Nucleus accumbens (tissue), 56 donors: Measurements from ENCODE around the gene DNAH9.
"Not testable (repeated sequence)": the region's sequence is repeated elsewhere in the genome, so short reads cannot be mapped to it uniquely, and the experiment has no call there.

Experiments used
- DNase-seq, 56 donors: peaks; one replicate each; lab custom pipeline; 2025; lab: John Stamatoyannopoulos, UW

The DNAH9 gene

DNA sequence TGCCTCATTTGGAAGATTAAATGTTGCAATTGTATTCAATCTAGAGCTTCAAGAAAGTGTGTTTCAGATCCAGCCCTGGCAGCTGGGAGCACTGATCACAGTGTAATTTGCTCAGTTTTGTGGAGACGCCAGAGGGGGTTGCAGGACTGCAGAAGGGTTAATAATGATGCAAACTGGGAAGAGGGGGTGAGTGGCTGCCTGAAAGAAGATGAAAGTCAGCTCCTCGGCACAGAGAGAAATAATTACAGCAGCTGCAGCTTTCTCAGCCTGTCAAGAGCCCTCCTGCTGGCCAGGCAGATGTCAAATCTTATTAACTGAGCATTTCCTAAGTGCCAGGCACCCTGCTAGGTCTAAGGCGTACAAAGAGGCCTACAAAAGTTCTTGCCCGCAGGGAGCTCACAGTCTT, 301.3 kb downstream of the DNAH9 start:
- DNase-seq, result peak in 7 of 56 donors; percentile 10 to 40 (median 21)

GRCh38 chr17:11900041-11900476, 301.8 kb downstream of the DNAH9 start:
- DNase-seq, result no peak

- DNase-seq, result peak in 1 of 56 donors; percentile 13
Measured at GRCh38 chr17:11900655-11901054, 302.4 kb downstream of the DNAH9 start.

DNA sequence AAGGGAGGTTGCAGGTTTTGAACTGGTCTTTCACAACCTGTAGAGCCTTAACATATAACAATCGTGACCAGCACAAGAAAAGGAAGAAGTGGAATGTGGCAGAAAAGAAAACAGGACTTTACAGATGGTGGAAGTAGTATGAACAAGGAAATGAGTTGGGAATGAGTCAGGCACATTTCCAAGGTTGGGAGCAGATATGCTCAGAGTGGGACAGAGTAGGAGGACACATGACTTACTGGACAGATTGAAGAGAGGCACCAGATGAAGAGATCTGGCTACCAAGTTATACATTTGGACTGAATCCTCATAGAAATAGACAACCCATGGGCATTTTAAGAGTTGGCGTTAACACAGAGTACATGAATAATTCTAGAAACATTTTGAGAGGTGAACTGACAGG, 303.7 kb downstream of the DNAH9 start:
- DNase-seq, result no peak

DNA sequence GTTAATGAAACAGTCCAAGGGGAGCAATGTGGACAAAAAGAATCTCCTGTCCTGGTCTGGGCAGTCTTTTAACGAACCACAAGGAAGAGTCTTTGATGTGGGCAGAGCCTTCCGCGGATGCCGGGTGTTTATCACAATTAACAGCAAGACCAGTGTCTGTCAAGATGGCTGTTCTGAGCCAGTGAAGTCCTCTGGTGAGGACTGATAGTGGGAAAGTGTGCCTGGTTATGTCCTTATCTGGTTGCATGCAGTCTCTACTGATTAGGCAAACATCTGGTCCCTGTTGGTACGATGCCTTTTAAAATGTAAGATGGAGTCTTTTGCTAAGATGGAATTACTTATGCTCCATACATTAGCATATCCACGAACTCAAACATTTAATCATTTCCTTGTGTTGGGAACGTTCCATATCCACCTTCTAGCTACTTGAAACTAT, 310.5 kb downstream of the DNAH9 start:
- no peak for DNase-seq

- no peak for DNase-seq
Measured at GRCh38 chr17:11909348-11909747, 311.1 kb downstream of the DNAH9 start.

GRCh38 chr17:11916091-11916490, 317.8 kb downstream of the DNAH9 start:
- DNase-seq, result no peak

DNA sequence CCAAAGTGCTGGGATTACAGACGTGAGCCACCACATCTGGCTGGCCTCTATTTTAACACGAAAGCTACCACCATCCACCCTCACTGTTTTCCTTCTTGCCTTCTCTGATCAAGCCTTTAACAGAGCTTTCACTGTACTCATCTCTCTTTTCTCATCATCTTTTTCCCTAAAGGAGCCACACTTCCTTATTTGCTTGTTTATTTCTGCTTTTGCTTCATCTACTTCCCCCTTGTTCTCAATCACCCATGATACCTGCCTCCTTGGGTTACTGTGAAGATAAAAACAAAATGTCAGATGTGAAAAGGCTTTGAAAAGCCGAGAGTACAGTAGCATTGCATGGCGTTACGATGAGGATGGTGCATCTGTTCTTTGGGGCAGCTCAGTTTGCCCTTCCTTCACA, 319.1 kb downstream of the DNAH9 start:
- no peak for DNase-seq

DNA sequence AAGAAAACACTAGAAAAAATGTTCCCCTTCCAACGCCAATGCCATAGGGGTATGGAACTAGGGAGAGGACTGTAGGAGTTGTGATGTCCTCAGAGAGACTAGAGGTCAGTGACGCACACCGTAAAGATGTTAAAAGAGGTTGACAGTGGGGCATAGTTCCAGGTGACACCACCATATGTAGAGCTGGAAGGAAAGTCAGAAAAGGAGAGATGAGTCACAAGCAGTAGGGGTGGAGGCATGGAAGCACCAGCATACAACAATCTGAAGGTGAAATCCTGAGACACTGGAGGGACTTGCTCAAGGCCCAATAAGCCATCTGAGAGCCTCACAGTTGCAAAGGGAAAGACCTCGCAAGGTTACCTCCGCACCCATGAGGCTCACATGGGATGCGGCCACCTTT, 323.0 kb downstream of the DNAH9 start:
- no peak for DNase-seq

- no peak for DNase-seq
Measured at GRCh38 chr17:11922638-11923037, 324.4 kb downstream of the DNAH9 start.

- no peak for DNase-seq
Measured at GRCh38 chr17:11924076-11924475, 325.8 kb downstream of the DNAH9 start.

DNA sequence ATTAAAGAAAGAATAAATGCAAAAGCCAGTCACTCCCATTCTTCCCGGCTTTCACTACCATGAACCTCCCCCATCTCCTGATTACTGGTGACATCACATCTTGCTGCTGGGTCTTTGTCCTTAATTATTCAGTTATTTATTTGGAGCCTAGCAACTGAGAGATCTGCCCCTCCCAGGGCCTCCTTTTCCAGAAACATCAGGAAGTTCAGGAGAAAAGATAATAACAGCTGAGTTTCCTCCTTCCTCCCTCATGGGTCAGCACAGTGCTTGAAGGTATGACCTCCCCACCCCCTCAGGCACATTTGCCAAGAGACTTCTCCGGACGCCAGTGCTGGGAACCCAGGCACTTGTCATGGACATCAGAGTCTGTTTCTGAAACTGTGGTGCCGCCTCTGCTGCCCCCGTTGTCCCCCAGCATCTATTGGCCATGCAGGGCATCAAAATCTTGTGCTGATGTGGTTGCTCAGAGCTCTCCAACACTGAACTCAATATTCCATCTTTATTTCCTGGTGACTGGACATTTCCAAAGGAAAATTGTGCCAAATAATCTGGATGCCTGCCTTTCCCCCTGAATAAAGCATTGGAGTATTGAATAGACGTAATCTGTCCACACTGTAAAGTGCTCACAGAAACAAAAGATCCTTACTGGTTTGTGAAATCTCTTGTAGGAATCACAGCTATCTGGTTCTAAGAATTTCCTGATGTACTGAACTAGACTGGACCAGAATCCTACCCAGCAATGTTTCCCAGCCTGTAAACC, 327.2 kb downstream of the DNAH9 start:
- DNase-seq, result no peak

GRCh38 chr17:11928436-11928835, 330.2 kb downstream of the DNAH9 start:
- DNase-seq, result no peak

DNA sequence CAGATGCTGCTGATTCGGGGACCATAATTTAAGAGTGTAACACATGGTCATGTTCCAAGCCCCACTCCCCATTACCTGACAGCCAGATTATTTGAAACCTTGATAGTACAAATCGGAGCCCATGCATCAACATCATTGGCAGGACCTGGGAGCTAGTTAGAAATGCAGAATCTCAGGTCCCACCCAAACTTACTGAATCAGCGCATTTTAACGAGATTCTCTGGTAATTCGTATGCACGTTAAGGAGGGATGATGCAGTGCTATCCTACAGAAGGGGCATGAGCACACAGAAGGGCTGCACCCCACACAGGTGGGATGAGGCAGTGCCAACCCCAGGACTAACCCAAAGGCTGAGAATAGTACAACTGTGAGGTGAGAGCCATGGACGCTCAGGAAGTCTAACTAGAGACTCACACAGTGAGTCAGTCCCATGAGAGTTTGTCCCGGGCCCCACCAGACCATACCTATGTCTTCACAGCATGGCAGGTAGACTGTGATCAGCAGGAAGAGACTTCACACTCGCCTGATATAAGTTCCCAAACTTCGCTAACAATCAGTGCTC, 334.1 kb downstream of the DNAH9 start:
- DNase-seq, result no peak

GRCh38 chr17:11935734-11936406, 337.6 kb downstream of the DNAH9 start:
- peak in 42 of 56 donors; percentile 0 to 81 (median 24) for DNase-seq

DNA sequence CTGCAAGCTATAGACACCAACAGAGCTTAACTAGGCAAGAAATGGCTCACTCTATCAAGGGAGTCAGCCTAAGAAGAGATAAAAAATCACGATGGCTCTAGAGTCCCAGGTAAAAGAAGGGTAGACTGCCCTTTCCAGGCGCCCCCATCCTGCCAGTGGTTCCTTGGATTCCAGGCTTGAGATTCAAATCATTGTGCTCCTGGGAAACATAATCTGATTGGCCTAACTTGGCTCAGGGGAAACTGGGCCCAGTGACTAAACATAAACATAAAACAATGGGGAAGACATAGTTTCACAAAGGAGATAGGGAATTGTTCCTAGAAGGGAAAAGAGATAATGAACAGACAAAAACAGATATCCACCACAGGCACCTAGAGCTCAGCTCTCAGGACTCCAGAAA, 342.6 kb downstream of the DNAH9 start:
- no peak for DNase-seq

DNA sequence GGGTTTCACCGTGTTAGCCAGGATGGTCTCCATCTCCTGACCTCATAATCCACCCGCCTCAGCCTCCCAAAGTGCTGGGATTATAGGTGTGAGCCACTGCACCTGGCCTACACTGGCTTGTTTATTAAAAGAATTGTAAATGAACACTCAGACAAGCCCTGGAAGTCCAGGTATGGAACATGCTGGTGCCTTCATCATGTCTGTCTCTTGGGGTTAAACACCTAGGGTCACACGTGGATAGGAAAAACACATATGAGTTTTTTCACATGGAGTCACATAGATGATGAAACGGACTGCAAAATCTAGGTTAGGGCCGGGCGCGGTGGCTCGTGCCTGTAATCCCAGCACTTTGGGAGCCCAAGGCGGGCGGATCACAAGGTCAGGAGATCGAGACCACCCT, 344.8 kb downstream of the DNAH9 start:
- not testable (repeated sequence) for DNase-seq

DNA sequence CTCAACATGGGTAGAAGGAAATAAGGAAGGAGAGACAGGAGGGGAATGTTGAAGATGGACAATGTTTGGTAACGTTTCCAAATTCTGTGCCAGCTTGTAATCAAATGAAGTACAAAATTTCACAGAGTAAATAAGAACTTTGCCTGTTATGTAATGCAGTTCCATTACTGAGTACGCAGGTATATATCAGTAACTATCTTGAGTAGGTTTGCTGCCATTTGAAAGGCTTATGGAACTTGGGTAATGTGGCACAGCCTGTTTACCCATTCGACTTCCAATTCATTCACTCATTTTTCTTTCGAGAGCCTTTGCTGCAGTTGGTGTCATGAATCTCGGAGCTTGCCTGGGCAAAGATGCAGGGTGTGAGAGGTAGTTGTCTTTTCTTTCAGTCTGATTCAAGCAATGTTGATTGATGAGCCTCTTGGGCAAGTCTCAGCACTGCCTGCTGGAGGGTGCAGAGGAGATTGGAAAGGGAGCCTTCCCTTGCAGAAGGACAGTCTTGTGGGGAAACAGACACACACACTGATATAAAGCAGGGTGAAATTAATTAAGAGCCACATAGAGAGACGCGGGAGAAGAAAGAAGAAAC, 345.6 kb downstream of the DNAH9 start:
- DNase-seq, result no peak

DNA sequence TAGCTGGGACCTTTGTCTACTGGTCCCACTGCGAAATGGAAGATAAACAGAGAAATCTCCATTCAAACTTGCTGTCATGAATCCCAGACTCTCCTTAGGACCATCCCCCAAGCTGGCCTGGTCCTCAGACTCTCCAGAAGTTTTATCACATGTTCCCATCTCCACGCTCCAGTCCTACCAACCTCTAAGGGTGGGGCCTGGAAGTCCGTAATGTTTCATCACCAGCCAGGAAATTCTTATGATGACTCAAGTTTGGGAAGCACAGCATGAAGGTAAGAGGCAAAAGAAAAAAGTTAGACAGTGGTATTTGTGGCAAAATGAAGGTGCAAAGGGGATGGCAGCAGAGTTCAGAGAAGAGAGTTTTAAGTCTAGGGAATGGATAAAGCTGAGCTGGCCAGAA, 346.3 kb downstream of the DNAH9 start:
- no peak for DNase-seq

GRCh38 chr17:11948789-11949188, 350.5 kb downstream of the DNAH9 start:
- DNase-seq, result peak in 2 of 56 donors; percentile 0 to 9

GRCh38 chr17:11949571-11949970, 351.3 kb downstream of the DNAH9 start:
- not testable (repeated sequence) for DNase-seq
